GM10248 (cell line): ENCODE data around the gene LLGL2.

ENCODE experiments used
- CTCF ChIA-PET: fragments of 300-600 bp; sonication (Branson Sonifier 250); formaldehyde crosslinking; extraction: SDS; loops from one replicate; lab custom pipeline; 2021; ENCODE audit warnings: antibody characterized with exemption; lab: Yijun Ruan, JAX
- POLR2A ChIA-PET: fragments of 350-650 bp; sonication (Branson Sonifier 250); formaldehyde crosslinking; extraction: SDS; loops from one replicate; lab custom pipeline; 2020; ENCODE audit warnings: antibody characterized with exemption; lab: Yijun Ruan, JAX
- DNase-seq: peaks from one replicate; pipeline ENCODE4 v3.0.0; 2012; ENCODE audit errors: extremely low spot score
- TF ChIP-seq, protein P1 (sequence below): IDR thresholded peaks from 2 replicates; pipeline ENCODE4 v1.5.1; 2012; ENCODE audit warnings: mild to moderate bottlenecking, low read depth; ENCODE audit errors: extremely low read depth, missing control alignments, control extremely low read depth

The LLGL2 gene

DNA sequence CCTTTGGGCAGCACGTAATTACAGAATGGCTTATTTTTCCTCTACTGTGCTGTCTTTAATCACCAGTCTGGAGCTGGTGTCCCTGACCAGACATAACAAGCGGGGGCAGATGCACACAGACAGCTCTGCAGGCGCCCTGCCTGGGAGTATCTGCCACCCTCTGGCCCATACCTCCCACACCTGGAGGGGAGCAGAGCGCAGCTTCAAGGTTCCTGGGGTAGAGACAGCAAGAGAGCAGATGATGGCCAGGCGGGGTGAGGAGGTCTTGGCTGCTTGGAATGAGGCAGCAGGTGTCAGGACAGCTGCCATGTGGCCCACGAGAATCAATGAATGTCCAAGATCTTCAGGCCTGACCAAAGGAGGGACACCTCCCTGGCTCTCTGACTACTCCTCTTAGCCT, 45.2 kb upstream of the LLGL2 start:
- no peak for DNase-seq
- POLR2A ChIA-PET: no interaction called here
- CTCF ChIA-PET: interaction anchor here (0.8 to 2.4 kb wide), 5 partner anchors 15 to 273 kb away, joined by 3 to 7 read pairs (median 5); partner anchors contain the start of gene TSEN54
- TF ChIP-seq, protein P1, sequence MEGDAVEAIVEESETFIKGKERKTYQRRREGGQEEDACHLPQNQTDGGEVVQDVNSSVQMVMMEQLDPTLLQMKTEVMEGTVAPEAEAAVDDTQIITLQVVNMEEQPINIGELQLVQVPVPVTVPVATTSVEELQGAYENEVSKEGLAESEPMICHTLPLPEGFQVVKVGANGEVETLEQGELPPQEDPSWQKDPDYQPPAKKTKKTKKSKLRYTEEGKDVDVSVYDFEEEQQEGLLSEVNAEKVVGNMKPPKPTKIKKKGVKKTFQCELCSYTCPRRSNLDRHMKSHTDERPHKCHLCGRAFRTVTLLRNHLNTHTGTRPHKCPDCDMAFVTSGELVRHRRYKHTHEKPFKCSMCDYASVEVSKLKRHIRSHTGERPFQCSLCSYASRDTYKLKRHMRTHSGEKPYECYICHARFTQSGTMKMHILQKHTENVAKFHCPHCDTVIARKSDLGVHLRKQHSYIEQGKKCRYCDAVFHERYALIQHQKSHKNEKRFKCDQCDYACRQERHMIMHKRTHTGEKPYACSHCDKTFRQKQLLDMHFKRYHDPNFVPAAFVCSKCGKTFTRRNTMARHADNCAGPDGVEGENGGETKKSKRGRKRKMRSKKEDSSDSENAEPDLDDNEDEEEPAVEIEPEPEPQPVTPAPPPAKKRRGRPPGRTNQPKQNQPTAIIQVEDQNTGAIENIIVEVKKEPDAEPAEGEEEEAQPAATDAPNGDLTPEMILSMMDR: no peak

DNA sequence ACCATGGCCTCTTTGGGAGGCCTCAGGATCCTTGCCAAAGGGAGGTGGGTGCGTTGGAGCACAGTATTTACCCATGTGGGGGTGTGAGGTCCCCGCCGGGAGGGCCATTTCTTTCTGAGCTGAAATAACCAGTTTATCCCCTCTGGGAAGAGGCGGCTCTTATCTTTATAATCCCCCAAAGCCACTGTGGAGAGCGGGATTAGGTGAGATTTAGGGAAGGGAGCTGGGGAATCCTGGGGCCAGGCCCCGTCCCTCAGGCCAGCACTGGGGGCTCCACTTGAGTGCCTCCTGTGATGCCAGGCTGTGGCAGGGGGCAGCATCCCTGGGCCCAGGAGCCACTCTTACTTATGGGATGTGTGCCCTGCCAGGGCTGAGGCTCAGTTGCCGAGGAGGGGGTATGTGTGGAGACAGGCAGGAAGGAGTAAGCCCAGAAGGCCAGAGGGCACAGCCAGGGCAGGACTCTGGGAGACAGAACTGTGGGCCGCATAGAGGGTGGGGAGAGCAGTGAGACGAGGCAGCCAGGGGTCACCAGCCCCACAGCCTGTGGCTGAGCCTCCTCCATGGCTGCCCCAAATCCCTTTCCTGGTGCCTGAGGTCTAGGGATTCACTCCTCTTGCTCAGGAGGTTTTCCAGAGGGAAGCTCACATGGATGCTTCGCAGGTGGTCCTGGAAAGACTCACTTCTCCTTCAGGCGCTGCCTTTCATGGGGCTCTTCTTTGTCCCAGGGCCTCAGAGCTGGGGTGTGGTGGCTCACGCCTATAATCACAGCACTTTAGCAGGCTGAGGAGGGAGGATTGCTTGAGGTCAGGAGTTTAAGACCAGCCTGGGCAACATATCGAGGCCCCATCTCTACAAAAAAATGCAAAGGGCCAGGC, 44.1 kb upstream of the LLGL2 start:
- TF ChIP-seq, protein P1: no peak
- POLR2A ChIA-PET: no interaction called here
- DNase-seq: no peak
- CTCF ChIA-PET: interaction anchor here (0.8 to 1.9 kb wide), 6 partner anchors 9 to 272 kb away, joined by 3 to 7 read pairs (median 4); partner anchors contain the start of gene TSEN54

DNA sequence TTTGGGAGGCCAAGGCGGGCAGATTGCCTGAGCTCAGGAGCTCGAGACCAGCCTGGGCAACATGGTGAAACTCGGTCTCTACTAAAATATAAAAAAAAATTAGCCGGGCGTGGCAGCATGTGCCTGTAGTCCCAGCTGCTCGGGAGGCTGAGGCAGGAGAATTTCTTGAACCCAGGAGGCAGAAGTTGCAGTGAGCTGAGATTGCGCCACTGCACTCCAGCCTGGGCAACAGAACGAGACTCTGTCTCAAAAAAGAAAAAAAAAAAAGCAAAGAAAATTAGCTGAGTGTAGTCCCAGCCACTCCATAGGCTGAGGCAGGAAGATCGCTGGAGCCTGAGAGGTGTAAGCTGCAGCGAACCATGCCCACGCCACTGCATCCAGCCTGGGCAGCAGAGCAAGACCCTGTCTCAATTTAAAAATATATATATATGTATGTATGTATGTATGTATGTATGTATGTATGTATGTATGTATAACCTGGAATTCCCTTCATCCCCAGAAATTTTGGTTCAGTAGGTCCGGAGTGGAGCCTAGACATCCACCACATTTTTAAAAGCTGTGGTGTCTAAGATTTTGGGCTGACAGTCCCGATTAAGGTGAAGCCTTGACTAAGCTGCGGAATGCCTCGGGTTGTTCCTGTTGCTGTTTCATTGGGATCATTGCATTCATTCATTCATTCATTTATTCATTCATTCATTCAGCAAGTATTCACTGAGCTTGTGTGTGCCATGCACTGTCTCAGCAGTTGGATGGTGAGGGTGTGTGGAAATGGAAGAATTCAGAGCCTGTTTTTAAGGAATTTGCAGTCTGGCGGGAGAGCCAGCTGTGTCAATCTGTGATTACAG, 43.2 kb upstream of the LLGL2 start:
- TF ChIP-seq, protein P1: no peak
- DNase-seq: no peak
- CTCF ChIA-PET: interaction anchor here (0.8 to 1.9 kb wide), 6 partner anchors 8 to 34 kb away, joined by 3 to 5 read pairs (median 4); partner anchors contain the start of gene TSEN54
- POLR2A ChIA-PET: no interaction called here

DNA sequence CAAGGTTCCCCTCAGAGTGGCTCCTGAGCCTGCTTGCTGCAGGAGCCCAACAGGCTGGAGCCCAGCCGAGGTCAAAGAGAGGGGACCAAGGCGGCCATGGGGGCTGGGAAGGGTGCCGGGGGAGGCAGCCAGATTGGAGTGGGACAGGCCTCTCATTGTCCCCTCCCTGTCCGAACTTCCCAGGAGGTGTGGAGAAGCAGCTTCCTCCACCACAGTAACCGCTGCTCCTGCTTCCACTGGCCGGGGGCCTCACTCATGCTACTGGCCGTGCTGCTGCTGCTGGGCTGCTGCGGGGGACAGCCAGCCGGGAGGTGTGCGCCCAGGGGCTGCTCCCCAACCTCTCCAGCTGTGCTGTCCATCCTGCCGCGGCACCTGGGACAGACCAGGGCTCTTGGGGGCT, 39.8 kb upstream of the LLGL2 start:
- POLR2A ChIA-PET: no interaction called here
- CTCF ChIA-PET: interaction anchor here (1.0 to 1.6 kb wide), 2 partner anchors 11 to 31 kb away, joined by 4 to 5 read pairs; partner anchors contain the start of gene TSEN54
- TF ChIP-seq, protein P1: no peak
- DNase-seq: no peak

DNA sequence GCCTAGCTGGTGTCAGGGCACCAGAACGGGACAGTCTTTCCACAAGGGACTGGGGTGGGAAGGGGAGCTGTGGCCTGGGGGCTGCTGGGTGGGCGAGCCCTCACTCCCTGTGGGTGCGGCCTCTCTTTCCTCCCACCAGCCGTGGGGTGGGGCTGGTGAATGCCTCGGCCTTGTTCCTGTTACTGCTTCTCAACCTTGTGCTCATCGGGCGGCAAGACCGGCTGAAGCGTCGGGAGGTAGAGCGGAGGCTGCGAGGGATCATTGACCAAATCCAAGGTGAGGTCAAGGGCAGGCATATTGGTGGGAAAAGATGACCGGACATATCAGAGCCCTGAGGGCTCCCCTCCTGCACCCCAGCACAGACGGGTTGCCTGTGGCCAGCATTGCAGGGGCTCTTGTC, 39.3 kb upstream of the LLGL2 start:
- ChIA-PET POLR2A (no interaction called here), CTCF (interaction anchor here (1.6 kb wide), 1 partner anchor 12 kb away, joined by 5 read pairs; no protein-coding TSS in a partner anchor)

DNA sequence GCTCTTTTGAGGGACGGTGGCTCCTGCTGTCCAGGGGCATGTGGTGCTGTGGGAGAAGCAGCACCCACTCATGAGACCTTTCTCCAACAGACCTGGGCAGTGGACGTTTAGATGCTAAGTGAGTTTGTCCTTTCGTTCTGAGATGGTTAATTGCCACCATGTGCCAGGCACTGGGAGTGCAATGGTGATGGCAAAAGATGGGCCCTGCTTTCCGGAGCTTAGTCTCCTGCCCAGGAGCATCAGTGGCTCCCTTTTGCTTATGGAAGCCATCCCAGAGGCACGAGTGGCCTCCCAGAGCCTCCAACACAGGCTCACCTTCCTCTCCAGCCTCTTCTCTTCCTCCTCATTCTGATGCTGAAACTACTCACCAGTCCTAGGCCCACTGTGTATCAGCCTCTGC, 38.5 kb upstream of the LLGL2 start:
- TF ChIP-seq, protein P1: no peak
- CTCF ChIA-PET: interaction anchor here (0.9 to 1.6 kb wide), 8 partner anchors 10 to 267 kb away, joined by 3 to 5 read pairs (median 3); partner anchors contain the start of gene GRB2
- no peak for DNase-seq
- POLR2A ChIA-PET: no interaction called here

More for the DNA sequence above, 39.3 kb upstream of the LLGL2 start:
- TF ChIP-seq, protein P1: no peak
- no peak for DNase-seq
